Hematopoietic multipotent progenitor cell treated with erythropoietin and hydrocortisone succinate and interleukin-3 and kit ligand, for 8 days (in vitro differentiated cells): ENCODE measurements around the gene CCNT2.
"Not testable (repeated sequence)": the region's sequence is repeated elsewhere in the genome, so short reads cannot be mapped to it uniquely, and the experiment has no call there.

Source experiments
- DNase-seq: peaks from one replicate; pipeline ENCODE4 v3.0.0-alpha.2; 2015

The CCNT2 gene

DNA sequence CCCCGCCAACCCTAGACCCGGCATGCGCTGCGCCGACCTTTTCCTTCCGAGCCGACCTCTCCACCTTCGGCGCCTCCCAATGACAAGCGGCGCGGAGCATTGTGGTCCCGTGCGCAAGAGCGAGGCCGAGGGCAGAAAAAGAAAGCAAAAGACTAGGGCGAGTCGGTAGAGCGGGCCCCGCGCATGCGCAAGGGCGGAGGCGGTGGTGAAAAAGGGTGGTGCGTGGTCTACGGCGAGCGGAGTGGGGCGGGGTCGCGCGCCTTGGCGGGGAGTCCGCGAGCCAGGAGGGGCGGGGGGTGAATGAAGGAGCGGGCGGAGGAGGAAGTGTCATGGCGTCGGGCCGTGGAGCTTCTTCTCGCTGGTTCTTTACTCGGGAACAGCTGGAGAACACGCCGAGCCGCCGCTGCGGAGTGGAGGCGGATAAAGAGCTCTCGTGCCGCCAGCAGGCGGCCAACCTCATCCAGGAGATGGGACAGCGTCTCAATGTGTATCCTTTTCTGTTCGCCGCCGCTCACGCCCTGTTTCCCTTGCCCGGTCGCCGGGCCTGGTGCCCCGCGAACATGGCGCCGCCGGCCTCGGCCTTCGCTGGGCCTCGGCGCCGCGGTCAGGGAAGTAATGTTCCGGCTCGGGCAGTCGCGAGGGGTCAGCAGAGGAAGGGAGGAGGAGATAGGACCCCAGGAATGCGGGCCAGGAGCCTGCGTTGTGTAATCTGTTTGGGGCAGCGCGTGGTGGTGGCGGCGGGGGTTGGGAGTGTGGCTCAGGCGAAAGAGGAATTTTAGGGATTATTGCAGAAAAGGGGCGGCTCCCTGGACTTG, at the start of gene CCNT2:
Gene CCNT2 (plus strand): TSS at position 297 of the 815 bp plus-strand sequence. CDS start 33 bp downstream, at position 330.
- peak; percentile 99 for DNase-seq

GRCh38 chr2:134869946-134870736, 48.5 kb upstream of the CCNT2 start:
- DNase-seq = no peak

DNA sequence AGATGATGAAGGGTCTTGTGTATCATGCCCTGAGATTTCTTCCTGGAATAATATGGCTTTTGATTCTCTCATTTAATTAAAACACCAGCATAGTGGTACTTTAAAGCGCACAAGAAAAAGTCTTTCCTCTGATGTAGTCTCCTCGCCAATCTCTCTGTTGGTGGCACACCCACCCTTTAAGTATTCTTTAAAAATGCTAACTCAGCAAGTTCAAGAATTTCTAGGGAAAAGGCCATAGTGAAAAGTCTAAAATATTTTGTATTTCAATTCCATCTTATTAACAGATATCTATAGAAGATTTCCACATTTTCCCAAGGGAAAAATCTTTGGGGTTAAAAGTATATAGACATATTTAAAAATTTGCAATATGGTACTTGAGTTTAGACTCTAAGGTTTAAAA, 45.5 kb upstream of the CCNT2 start:
- no peak for DNase-seq

DNA sequence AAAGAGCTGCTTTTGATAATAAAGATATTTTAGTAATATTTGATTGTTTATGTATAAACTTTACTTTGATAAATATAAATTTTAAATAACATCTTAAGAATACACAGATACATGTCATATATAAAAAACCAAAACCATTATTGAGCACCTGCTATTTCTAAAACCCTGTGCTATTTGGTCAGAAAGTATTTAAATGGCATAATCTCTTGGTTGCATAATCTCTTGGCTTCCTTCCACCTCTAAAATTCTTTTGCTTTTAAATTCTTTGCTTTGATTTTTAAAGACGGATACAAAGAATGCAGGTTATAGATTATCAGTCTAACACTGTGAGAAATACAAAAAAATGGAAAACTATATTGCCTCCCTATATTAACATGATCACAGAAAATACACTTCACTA, 43.3 kb upstream of the CCNT2 start:
- DNase-seq = no peak

GRCh38 chr2:134882773-134883172, 35.8 kb upstream of the CCNT2 start:
- DNase-seq = no peak

- no peak for DNase-seq
Observed at GRCh38 chr2:134883552-134884293, 34.9 kb upstream of the CCNT2 start.

DNA sequence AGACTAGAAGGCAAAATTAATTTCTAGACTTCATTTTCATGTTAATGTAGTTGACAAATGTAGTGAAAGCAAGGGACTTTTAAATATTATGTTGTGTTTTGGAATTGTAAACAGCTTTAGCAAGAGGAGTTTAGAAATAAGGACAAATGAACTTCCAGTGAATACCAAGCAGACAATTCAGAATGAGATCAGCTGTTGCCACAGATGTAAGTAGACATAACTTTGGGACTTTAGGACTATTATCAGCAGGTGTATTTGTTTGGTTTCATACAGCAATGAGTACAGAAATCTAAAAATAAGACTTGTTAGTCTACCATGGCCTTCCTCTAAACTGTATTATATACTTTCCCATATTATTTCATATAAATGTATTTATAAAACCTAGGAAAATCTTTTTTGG, 34.2 kb upstream of the CCNT2 start:
- no peak for DNase-seq

GRCh38 chr2:134892282-134893035, 26.2 kb upstream of the CCNT2 start:
- no peak for DNase-seq

GRCh38 chr2:134897932-134898331, 20.7 kb upstream of the CCNT2 start:
- DNase-seq = peak; percentile 13

- no peak for DNase-seq
Observed at GRCh38 chr2:134899204-134899603, 19.4 kb upstream of the CCNT2 start.

GRCh38 chr2:134900151-134900550, 18.5 kb upstream of the CCNT2 start:
- DNase-seq = no peak

DNA sequence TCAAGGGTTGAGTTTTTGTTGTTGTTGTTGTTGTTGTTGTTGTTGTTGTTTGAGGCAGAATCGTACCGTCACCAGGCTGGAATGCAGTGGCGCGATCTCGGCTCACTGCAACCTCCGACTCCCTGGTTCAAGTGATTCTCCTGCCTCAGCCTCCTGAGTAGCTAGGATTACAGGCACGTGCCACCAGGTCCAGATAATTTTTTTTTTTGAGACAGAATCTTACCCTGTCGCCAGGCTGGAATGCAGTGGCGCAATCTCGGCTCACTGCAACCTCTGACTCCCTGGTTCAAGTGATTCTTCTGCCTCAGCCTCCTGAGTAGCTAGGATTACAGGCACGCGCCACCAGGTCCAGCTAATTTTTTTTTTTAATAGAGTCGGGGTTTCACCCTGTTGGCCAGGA, 14.9 kb upstream of the CCNT2 start:
- DNase-seq = not testable (repeated sequence)

DNA sequence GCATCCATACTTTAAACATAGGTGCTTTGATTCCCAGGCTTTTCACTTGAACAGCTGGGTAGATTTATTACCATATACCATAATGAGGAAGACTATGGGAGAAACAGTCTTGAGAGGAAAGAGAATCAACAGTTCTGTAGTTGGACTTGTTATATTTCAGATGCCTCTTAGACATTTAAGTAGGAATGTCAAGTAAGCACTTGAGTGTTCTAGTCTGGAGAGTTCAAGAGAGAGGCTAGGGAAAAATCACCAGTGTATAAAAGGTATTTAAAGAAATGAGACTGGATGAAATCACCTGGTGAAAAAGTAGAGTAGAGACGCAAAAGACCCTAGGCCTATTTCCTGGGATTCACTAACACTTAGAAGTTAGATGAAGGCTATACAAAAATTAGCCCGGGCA, 13.5 kb upstream of the CCNT2 start:
- no peak for DNase-seq

DNA sequence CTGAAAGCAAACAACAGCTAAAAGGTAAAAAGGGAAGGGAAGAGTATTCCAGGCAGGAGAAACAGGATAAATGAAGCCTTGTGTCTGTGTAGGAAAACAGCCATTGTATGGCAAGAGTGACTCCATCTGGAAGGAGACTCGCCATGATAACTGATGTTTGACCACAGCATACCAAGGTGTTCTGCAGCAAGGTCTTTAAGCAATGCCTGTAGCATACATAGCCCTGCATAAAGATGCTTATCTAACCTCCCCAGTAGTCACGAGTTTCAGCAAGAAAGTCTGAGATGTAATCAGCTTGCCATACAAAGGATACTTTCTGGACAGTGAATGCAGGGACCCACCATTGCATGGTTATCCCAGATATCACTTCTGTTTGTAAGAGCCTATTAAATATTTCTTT, 11.9 kb upstream of the CCNT2 start:
- no peak for DNase-seq

DNA sequence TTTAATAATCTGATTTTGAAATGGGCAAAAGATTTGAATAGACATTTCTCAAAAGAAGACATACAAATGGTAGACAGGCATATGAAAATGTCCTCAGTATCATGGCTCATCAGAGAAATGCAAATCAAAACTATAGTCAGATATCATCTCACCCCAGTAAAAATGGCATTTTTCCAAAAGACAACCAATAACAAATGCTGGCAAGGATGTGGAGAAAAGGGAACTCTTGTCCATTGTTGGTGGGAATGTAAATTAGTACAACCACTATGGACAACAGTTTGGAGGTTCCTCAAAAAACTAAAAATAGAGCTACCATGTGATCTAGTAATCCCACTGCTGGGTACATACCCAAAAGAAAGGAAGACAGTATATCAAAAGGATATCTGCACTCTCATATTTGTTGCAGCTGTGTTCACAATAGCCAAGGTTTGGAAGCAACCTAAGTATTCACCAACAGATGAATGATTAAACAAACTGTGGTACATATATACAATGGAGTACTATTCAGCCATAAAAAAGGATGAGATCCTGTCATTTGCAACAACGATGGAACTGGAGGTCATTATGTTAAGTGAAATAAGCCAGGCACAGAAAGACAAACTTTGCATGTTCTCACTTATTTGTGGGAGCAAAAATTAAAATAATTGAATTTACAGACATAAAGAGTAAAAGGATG, 11.0 kb upstream of the CCNT2 start:
- DNase-seq = not testable (repeated sequence)

- DNase-seq = no peak
Observed at GRCh38 chr2:134910763-134911399, 7.7 kb upstream of the CCNT2 start.

GRCh38 chr2:134911400-134911785, 7.2 kb upstream of the CCNT2 start:
- DNase-seq = no peak

- DNase-seq = no peak
Observed at GRCh38 chr2:134912361-134912760, 6.3 kb upstream of the CCNT2 start.

- DNase-seq = no peak
Observed at GRCh38 chr2:134917360-134917865, 1.2 kb upstream of the CCNT2 start.

- DNase-seq = no peak
Observed at GRCh38 chr2:134917888-134918525, 615 bp upstream of the CCNT2 start.
